Parietal lobe (tissue), 1 donor: ENCODE measurements around the gene SFTPA1. TPM values are rescaled to one million over a fixed set of nuclear protein-coding genes. Genes with fewer than 3 reads are reported as not detected.

Experiments
- total RNA-seq: library from RNA; depleted of rRNA; stranded (reverse); fragments of >200 nt; gene quantifications from one replicate; pipeline ENCODE4 v1.2.3, GENCODE V29; 2014

The SFTPA1 gene
- total RNA-seq: not detected

GRCh38 chr10:79610601-79611191, at the start of gene SFTPA1:
Gene SFTPA1 (plus strand): TSS chr10:79610939. CDS start chr10:79611826, 887 bp downstream.

Other genes starting within 250 kb of the SFTPA1 start
- gene ZCCHC24, start 165.3 kb upstream of the SFTPA1 start, total RNA-seq: 5.9 TPM
- gene EIF5AL1, start 98.4 kb upstream of the SFTPA1 start, total RNA-seq: not detected
- gene SFTPA2, start 50.5 kb upstream of the SFTPA1 start, total RNA-seq: 1.3 TPM
- 2.8 TPM for gene NUTM2B, start 92.3 kb downstream of the SFTPA1 start, total RNA-seq
- 0.31 TPM for gene NUTM2E, start 215.8 kb downstream of the SFTPA1 start, total RNA-seq